Gastrocnemius medialis (tissue), 4 donors: ENCODE measurements around the gene ERI3. TPM values are rescaled to one million over a fixed set of nuclear protein-coding genes. Genes with fewer than 3 reads are reported as not detected.

Experiments used
- ATAC-seq, 2 donors: fragments of 150-250 bp; one replicate each; pipeline ENCODE4 v1.9.1; 2016
- DNase-seq, 2 donors: peaks; one replicate each; pipeline ENCODE4 v3.0.0-alpha.2; 2019
- H3K27ac ChIP-seq, 4 donors: fragments of 200-600 bp; sonication (generic); 1 replicate in 1 of 4; 2 replicates in 3 of 4; pipeline ENCODE4 v1.5.1; 2016 to 2018; ENCODE audit warnings: mild to moderate bottlenecking in 2 of 4, moderate library complexity in 1 of 4
- H3K27me3 ChIP-seq, 3 donors: fragments of 200-600 bp; sonication (generic) in 2 of 3; 1 replicate in 1 of 3; 2 replicates in 2 of 3; pipeline versions ENCODE4 v1.5.1 to v1.6.0; 2016 to 2019; ENCODE audit warnings: mild to moderate bottlenecking in 1 of 3, moderate library complexity in 1 of 3
- H3K36me3 ChIP-seq, 2 donors: fragments of 200-600 bp; sonication (generic) in 1 of 2; one replicate each; pipeline ENCODE4 v1.5.1; 2017 to 2018
- H3K4me1 ChIP-seq, 2 donors: fragments of 200-600 bp; sonication (generic) in 1 of 2; one replicate each; pipeline ENCODE4 v1.5.1; 2016 to 2017; ENCODE audit warnings: mild to moderate bottlenecking in 2 of 2
- H3K4me3 ChIP-seq, 4 donors: fragments of 200-600 bp; sonication (generic) in 3 of 4; 1 replicate in 1 of 4; 2 replicates in 3 of 4; pipeline ENCODE4 v1.5.1; 2016 to 2019; ENCODE audit warnings: mild to moderate bottlenecking in 2 of 4
- H3K9me3 ChIP-seq, 3 donors: fragments of 200-600 bp; sonication (generic) in 2 of 3; 1 replicate in 1 of 3; 2 replicates in 2 of 3; pipeline ENCODE4 v1.5.1; 2016 to 2019
- POLR2A ChIP-seq, 2 donors: fragments of 450-650 bp; IDR thresholded peaks; one replicate each; pipeline ENCODE4 v1.6.1; 2017; ENCODE audit warnings: antibody characterized with exemption in 2 of 2, mild to moderate bottlenecking in 2 of 2, moderate library complexity in 2 of 2
- in situ Hi-C, 4 donors: fragments of 200-750 bp; cut with MboI; loops; one replicate each; pipeline versions ENCODE4 v1.15.0 to v1.8.0; 2017; ENCODE audit warnings: low sequenced_read_pairs in 4 of 4
- intact Hi-C: fragments of 100-400 bp; cut with DNase I; formaldehyde crosslinking; loops from one replicate; pipeline ENCODE4 v1.15.1; 2023; ENCODE audit warnings: low total_unique reads
- total RNA-seq, 4 donors: library from RNA; depleted of rRNA; stranded (reverse); fragments of >200 nt; gene quantifications; one replicate each; pipeline versions ENCODE4 v1.1.0 to v1.2.3, GENCODE V29; 2016
- TF ChIP-seq, protein P1 (sequence below), 5 experiments: fragments of 450-650 bp in 3 of 5; fragments of 200-600 bp in 2 of 5; sonication (generic) in 2 of 5; IDR thresholded peaks in 4 of 5; conservative IDR thresholded peaks in 1 of 5; 1 replicate in 4 of 5; 2 replicates in 1 of 5; pipeline ENCODE4 v1.5.1; 2016 to 2019; ENCODE audit warnings: antibody characterized with exemption in 5 of 5, mild to moderate bottlenecking in 3 of 5, moderate library complexity in 3 of 5

The ERI3 gene
- total RNA-seq, 4 donors from 2014 or later: 53.8 to 101 (median 79.8) TPM

DNA sequence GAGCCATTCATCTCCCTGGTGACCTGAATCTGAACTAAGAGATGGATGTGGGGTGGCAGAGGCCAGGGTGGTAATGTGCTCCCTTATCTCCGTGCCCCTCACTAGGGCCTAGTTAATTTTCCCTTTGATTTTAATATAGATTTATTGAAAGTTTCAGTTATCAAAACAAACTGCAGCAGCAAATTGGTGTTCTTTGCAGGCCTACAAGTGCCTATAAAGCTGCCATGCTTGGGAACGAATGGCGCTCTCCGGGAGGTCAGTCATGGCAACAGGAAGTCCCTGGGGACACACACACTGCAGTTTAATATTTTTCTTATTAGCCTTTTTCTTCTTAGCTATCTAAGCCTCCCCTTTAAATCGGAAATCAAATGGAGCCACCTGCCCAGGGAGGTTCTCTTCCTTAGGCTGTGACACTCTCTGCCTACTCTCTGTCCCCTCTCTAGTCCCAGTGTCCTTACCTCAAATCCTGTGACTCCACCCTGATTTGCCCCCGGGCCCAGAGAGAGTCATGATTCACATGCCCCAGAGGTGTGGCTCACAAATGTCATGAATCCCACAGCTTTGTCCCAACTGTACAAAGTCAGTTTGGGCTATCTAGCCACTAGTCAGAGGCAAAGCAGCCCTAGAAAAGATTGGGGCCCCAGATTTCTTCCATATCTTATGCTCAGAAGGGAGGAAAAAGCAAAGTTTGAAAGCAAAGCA, 4.3 kb upstream of the ERI3 start:
- H3K36me3 ChIP-seq: no peaks in the 10 kb centered on the region
- H3K27ac ChIP-seq: no peak overlapping the region
- H3K27me3 ChIP-seq: no peaks in the 10 kb centered on the region
- DNase-seq (no peak), ATAC-seq (no peak)
- no peaks in the 10 kb centered on the region for H3K9me3 ChIP-seq
- H3K4me3 ChIP-seq: no peak overlapping the region
- peaks cover 6 to 7% of the 10 kb centered on the region in 2 donors for H3K4me1 ChIP-seq
- intact Hi-C loops: loop anchor here (10.0 kb wide), 1 partner anchor 385 kb away; the partner anchor contains the start of genes ATP6V0B, B4GALT2 and DPH2
- TF ChIP-seq, protein P1, sequence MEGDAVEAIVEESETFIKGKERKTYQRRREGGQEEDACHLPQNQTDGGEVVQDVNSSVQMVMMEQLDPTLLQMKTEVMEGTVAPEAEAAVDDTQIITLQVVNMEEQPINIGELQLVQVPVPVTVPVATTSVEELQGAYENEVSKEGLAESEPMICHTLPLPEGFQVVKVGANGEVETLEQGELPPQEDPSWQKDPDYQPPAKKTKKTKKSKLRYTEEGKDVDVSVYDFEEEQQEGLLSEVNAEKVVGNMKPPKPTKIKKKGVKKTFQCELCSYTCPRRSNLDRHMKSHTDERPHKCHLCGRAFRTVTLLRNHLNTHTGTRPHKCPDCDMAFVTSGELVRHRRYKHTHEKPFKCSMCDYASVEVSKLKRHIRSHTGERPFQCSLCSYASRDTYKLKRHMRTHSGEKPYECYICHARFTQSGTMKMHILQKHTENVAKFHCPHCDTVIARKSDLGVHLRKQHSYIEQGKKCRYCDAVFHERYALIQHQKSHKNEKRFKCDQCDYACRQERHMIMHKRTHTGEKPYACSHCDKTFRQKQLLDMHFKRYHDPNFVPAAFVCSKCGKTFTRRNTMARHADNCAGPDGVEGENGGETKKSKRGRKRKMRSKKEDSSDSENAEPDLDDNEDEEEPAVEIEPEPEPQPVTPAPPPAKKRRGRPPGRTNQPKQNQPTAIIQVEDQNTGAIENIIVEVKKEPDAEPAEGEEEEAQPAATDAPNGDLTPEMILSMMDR (IDR thresholded peaks at IDR 0.05 in 4 of 5, conservative IDR thresholded peaks at IDR 0.05 in 1 of 5): no peak
- no peak for TF ChIP-seq POLR2A (IDR thresholded peaks at IDR 0.05)
- in situ Hi-C loops: no loop called here

DNA sequence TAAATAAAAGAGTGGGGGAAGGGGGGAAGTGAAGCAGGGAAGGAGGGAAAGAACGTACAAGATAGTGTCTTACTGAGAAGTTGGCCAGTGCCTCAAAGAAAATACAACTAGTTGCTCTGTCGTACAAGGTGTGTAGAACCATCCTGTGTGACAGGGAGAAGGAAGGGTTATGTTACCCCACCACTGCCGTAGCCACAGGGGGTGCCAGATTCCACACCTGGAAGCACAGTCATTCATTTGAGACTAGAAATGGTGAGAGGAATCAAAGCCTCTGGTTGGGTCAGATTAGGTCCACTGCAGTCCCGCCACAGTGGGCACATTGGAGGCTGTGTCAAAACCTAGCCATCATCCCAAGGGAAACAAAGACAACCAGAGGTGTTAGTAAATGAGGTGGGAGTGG, 2.7 kb upstream of the ERI3 start:
- intact Hi-C loops: loop anchor here (10.0 kb wide), 1 partner anchor 383 kb away; the partner anchor contains the start of genes ATP6V0B, B4GALT2 and DPH2
- no peak overlapping the region for H3K4me3 ChIP-seq
- no peaks in the 10 kb centered on the region for H3K9me3 ChIP-seq
- no peak for TF ChIP-seq POLR2A (IDR thresholded peaks at IDR 0.05)
- TF ChIP-seq, protein P1 (IDR thresholded peaks at IDR 0.05 in 4 of 5, conservative IDR thresholded peaks at IDR 0.05 in 1 of 5): no peak
- no peaks in the 10 kb centered on the region for H3K36me3 ChIP-seq
- in situ Hi-C loops: no loop called here
- H3K27me3 ChIP-seq: no peaks in the 10 kb centered on the region
- H3K27ac ChIP-seq: no peak overlapping the region
- H3K4me1 ChIP-seq: peaks cover 20% of the 10 kb centered on the region in 2 donors
- no peak for ATAC-seq
- DNase-seq: no peak

DNA sequence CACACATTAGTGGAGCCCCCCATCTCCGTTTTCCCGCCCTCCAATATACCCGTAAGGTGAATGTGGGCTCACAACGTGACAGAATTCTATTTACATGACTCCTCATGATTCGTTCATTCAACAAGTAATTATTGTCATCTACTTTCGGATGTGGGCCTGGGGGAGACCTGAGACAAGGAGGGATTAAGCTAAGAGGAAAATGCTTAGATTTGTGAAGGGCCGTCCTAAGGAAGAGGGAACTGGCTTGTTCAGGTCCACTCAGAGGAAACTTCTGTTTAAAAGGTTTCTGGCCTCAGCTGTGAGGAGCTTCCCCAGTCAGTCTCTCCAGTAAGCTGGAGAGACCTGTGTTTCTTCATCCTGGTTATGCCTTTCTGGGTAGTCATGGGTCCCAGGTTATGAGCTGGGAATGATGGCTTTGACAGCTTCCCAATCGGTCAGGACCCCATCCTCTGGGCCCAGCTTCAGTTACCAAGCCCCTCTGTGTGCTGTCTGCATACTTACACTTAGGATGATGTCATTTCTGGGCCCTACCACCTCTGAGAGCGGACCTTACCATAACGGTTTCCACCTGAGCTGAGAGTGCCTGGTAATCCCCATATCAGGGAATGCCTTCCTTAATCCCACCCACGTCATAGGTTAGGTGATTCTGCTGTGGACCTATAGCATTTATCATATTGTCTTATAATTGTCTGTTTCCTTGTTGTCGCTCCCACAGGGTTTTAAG, 687 bp upstream of the ERI3 start:
- Histone ChIP-seq H3K4me1 (peaks cover 20 to 27% of the 10 kb centered on the region in 2 donors), H3K27ac (peak overlapping the region in 3 of 4 donors; percentile 11 to 55 (median 50)), H3K4me3 (peak overlapping the region; percentile 24 to 97 (median 70)), H3K36me3 (no peaks in the 10 kb centered on the region), H3K9me3 (no peaks in the 10 kb centered on the region), H3K27me3 (no peaks in the 10 kb centered on the region)
- no peak for DNase-seq
- peak; percentile 9 to 14 for ATAC-seq
- in situ Hi-C loops: no loop called here
- intact Hi-C loops: loop anchor here (10.0 kb wide), 1 partner anchor 381 kb away; the partner anchor contains the start of genes ATP6V0B, B4GALT2 and DPH2
- TF ChIP-seq, protein P1 (IDR thresholded peaks at IDR 0.05 in 4 of 5, conservative IDR thresholded peaks at IDR 0.05 in 1 of 5): no peak
- TF ChIP-seq POLR2A (IDR thresholded peaks at IDR 0.05): no peak

DNA sequence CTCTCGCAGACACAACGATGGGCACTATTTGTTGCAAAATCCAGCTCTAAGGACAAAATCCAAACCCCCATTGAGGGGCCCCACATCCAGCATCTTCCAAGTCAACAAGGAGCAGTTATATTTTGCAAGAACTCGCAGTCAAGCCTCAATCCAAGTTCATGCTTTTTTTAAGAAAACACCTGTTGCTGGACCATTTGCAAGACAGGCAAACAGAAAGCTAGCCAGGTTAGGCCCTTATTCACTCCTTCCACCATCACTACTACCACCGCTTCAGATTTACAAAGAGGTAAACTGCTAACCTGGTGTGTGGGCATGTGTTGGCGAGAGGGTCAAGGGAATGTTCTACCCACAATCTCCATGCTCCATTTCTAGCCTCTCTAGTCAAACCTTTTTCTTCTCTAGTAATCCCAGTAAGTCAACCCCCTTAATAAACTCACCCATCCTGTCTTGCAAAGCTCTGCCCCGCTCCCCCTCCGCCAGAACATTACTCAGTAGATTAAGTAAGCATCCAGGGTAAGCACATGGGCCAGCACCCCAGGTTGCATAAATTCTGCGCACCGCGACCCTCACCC, 703 bp downstream of the ERI3 start:
- no peaks in the 10 kb centered on the region for H3K36me3 ChIP-seq
- no peak for DNase-seq
- intact Hi-C loops (loop anchor here (10.0 kb wide), 1 partner anchor 380 kb away; the partner anchor contains the start of genes ATP6V0B, B4GALT2 and DPH2), in situ Hi-C loops (no loop called here)
- peak overlapping the region; percentile 63 to 97 (median 88) for H3K4me3 ChIP-seq
- ATAC-seq: no peak
- TF ChIP-seq, protein P1 (IDR thresholded peaks at IDR 0.05 in 4 of 5, conservative IDR thresholded peaks at IDR 0.05 in 1 of 5): no peak
- TF ChIP-seq POLR2A (IDR thresholded peaks at IDR 0.05): no peak
- no peaks in the 10 kb centered on the region for H3K27me3 ChIP-seq
- H3K27ac ChIP-seq: peak overlapping the region; percentile 80 to 91 (median 84)
- peaks cover 20 to 27% of the 10 kb centered on the region in 2 donors for H3K4me1 ChIP-seq
- H3K9me3 ChIP-seq: no peaks in the 10 kb centered on the region
